Mesodermal cell (in vitro differentiated cells): Measurements from ENCODE around the gene SLC10A7.

Source experiments
- H3K27ac ChIP-seq: 2 replicates; pipeline ENCODE4 v1.7.0; 2013; ENCODE audit warnings: mild to moderate bottlenecking, low read depth, low read length, moderate library complexity; ENCODE audit not compliant: severe bottlenecking
- H3K36me3 ChIP-seq: 2 replicates; pipeline ENCODE4 v1.7.1; 2013; ENCODE audit warnings: mild to moderate bottlenecking, low read length, moderate library complexity; ENCODE audit not compliant: control insufficient read depth, insufficient read depth
- H3K4me1 ChIP-seq: one replicate; pipeline ENCODE4 v1.7.1; 2013; ENCODE audit warnings: mild to moderate bottlenecking, low read length; ENCODE audit not compliant: insufficient read depth, control insufficient read depth, poor library complexity, severe bottlenecking
- H3K4me3 ChIP-seq: 2 replicates; pipeline ENCODE4 v1.7.0; 2013; ENCODE audit warnings: low read length, control low read depth, mild to moderate bottlenecking; ENCODE audit not compliant: insufficient read depth, poor library complexity, severe bottlenecking; ENCODE audit errors: extremely low read depth
- H3K9me3 ChIP-seq: 2 replicates; pipeline ENCODE4 v1.7.1; 2013; ENCODE audit warnings: mild to moderate bottlenecking, low read length, moderate library complexity; ENCODE audit not compliant: control insufficient read depth
- WGBS, 2 experiments: methylation state at CpG; one replicate each; pipeline ENCODE4 v1.1.5; 2013; ENCODE audit warnings: missing lambda C conversion rate in 2 of 2; ENCODE audit not compliant: insufficient coverage in 2 of 2; 5-methylcytosine and 5-hydroxymethylcytosine counted together

SLC10A7 gene

DNA sequence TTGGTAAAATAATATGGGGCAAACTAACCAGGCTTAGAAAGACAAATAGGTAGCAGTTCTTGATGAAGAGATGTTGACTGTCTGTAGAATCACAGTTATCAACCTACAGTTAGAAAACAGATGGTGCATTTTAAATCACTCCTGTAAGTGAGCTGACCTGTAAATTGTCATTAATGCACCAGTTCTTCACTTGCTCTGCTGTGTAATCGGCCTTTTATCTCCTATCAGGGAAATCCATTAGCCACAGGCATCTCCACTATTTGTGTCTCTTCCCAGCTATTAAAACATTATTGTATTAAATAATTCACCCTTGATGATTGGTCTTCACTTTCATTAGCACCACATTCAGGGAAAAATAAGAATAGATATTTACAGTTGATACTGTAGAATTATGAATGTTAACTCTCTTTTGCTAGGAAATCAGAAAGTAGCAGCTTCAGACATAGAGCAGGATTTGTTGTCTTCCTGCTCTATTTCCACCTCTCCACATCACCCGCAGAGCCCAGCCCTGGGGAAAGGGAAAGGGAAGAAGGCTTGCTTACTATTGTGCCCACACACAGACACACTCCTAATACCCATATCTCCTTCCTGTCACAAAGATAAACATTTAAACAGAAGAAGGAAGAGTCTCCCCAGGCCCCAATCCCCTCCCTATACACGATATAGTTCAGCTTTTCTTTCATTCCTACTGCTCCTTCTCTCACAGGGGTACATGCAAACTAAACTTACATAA is 210.3 kb downstream of the SLC10A7 start:
- Histone ChIP-seq H3K4me3 (no peak overlapping the region), H3K9me3 (no peaks in the 10 kb centered on the region), H3K36me3 (no peaks in the 10 kb centered on the region), H3K4me1 (peaks cover 10% of the 10 kb centered on the region), H3K27ac (peak overlapping the region; percentile 1)
- WGBS, 2 experiments, result 33% methylated on average over 1 of the region's 3 CpGs; no CpG with 5 or more reads in 1 of the 2 experiments

DNA sequence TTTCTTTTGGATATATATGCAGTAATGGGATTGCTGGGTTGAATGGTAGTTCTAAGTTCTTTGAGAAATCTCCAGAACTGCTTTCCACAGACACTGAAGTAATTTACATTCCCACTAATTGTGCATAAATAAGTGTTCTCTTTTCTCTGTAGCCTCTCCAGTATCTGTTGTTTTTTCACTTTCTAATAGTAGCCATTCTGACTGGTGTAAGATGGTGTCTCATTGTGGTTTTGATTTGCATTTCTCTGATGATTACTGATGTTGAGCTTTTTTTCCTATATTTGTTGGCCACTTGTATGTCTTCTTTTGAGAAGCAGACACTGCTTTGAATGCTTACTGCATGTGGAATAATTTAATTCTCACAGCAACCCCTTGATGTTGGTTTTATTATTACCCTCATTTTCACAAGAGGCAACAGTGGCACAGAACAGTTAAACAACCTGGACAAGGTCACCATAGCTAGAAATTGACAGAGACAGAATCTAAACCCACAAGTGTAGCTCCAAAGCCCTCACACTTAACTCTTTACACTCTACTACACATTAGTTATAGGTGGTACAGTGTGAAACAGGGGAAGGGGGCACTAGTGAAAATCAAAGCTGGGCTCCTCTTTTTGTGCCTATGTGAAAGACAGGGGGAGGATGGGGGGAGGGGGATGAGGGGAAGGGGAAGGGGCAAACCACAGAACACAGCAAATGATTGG is 211.3 kb downstream of the SLC10A7 start:
- Histone ChIP-seq H3K9me3 (no peaks in the 10 kb centered on the region), H3K4me1 (peaks cover 10% of the 10 kb centered on the region), H3K27ac (no peak overlapping the region), H3K4me3 (no peak overlapping the region), H3K36me3 (no peaks in the 10 kb centered on the region)

DNA sequence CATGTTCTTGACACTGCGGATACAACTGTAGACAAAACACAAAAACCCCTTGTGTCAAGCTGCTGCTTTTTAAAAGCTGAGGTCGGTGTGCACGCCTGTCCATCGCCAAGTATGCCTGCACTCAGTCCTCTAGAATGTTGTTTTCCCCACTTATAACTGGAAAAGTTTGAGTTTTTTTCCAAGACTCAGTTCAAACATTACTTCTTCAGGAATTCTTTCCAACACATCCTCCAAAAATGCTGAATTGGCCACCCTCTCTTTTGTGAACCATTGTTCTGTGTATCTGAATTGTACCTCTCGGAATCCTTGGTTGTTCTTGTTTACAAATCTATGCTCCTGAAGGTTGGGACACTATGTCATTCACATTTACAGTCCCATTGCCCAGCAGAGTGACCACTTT is 212.8 kb downstream of the SLC10A7 start:
- H3K27ac ChIP-seq, result no peak overlapping the region
- H3K4me1 ChIP-seq, result peaks cover 10% of the 10 kb centered on the region
- H3K4me3 ChIP-seq, result no peak overlapping the region
- WGBS, 2 experiments, result 95 to 97% methylated on average over 3 to 4 of the region's 5 CpGs
- H3K9me3 ChIP-seq, result no peaks in the 10 kb centered on the region
- H3K36me3 ChIP-seq, result no peaks in the 10 kb centered on the region

DNA sequence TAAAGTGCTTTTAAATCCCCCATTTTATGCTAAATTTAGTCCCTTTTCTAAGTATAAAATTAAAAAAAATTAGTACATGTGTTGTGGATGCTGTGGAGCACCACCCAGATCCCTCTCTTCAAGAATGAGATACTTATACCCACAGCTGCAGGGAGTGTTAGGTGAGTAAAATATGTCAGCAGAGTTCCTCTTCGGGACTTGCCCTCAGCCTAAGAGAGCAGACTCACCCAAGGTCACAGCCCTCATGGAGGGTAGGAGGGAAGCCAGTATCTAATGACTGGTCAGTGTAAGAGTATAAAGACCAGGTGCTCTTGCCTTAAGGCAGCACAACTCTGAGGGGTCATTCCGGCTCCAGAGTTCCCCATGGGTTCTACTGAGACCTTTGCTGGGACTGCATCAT is 218.9 kb downstream of the SLC10A7 start:
- Histone ChIP-seq H3K9me3 (no peaks in the 10 kb centered on the region), H3K4me1 (no peaks in the 10 kb centered on the region), H3K4me3 (no peak overlapping the region), H3K27ac (no peak overlapping the region), H3K36me3 (no peaks in the 10 kb centered on the region)
- 86 to 100% methylated on average over 1 of the region's 2 CpGs for WGBS, 2 experiments

DNA sequence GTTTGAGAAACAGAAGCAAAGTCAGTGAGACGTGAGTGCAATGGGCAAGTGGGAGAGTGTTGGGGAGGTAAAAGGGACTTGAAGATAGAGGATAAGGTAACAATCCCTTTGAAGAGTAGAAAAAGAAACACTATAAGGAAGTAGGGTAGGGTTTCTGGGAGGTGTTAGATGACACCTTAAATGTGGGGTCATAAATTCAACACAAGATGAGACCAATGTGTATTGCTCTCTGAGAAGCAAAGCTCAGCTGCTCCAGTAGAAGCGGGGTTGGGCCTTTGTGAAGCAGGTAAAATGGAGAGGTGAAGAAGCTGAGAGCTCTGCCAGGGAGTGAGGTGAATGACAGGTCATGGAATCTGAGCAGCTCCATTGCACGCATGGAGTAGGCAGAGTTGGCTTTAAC is 222.1 kb downstream of the SLC10A7 start:
- WGBS, 2 experiments, result 89 to 91% methylated on average over 3 of the region's 3 CpGs
- Histone ChIP-seq H3K9me3 (no peaks in the 10 kb centered on the region), H3K4me1 (no peaks in the 10 kb centered on the region), H3K36me3 (no peaks in the 10 kb centered on the region), H3K4me3 (no peak overlapping the region), H3K27ac (no peak overlapping the region)

DNA sequence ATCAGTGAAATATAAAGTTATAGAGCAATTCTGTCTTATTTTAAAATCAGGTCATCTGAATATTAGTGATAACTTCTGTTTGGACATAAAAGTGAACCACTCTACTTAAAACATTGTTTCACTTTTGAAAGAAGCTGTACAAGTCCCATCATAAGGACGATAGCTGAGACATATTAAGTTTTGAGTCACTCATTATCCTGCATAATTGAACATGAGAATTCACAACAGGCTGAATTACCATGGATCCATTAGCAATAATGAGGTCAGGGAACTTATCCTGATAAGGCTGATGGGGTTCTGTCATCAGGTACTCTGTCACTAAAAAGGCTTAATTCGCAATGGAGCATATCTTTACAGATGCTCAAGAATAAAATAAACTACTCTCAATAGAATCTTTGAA is 227.0 kb downstream of the SLC10A7 start:
- Histone ChIP-seq H3K27ac (no peak overlapping the region), H3K4me1 (no peaks in the 10 kb centered on the region), H3K36me3 (no peaks in the 10 kb centered on the region), H3K9me3 (no peaks in the 10 kb centered on the region), H3K4me3 (no peak overlapping the region)
- 86 to 100% methylated on average over 1 to 2 of the region's 2 CpGs for WGBS, 2 experiments

DNA sequence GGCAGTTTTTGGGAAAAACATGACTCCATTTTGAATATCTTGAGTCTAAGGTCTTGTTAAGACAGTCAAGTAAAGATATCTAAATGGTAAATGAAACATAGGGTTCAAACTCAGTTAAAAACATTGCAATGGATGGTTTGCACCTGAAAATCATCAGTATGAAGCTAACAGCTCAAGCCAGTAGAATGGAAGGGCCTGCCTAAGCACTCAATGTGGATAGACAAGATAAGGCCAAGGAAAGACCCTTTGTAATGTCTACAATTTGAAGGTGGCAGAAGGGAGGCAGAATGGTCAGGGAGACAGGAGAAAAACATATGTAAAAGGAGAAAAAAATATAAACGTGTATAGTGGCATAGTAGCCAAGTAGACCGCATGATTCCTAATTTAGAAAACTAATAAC is 229.2 kb downstream of the SLC10A7 start:
- no CpG with 5 or more reads among the region's 2 CpGs for WGBS, 2 experiments
- Histone ChIP-seq H3K9me3 (no peaks in the 10 kb centered on the region), H3K27ac (no peak overlapping the region), H3K36me3 (no peaks in the 10 kb centered on the region), H3K4me3 (no peak overlapping the region), H3K4me1 (no peaks in the 10 kb centered on the region)

DNA sequence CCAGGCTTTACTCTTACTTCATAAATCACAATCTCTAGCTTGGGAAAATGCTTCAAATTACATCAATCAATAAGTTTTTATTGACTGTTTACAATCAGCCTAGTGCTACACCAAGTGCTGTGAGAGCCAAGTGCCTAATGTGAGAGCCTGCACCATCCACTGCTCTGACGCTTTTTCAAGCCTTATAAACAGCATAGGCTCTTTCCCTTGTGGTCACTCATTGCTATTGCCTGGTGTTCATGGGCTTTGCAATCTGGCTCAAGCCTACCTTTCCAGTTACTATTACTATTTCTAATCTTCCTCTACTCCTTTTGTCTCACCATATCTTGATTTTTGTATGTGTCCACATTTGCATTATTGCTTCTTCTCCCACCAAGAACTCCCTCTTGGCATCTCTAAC is 230.4 kb downstream of the SLC10A7 start:
- H3K4me3 ChIP-seq, result no peak overlapping the region
- H3K4me1 ChIP-seq, result no peaks in the 10 kb centered on the region
- 91 to 100% methylated on average over 1 of the region's 1 CpG for WGBS, 2 experiments
- no peaks in the 10 kb centered on the region for H3K36me3 ChIP-seq
- no peaks in the 10 kb centered on the region for H3K9me3 ChIP-seq
- no peak overlapping the region for H3K27ac ChIP-seq

DNA sequence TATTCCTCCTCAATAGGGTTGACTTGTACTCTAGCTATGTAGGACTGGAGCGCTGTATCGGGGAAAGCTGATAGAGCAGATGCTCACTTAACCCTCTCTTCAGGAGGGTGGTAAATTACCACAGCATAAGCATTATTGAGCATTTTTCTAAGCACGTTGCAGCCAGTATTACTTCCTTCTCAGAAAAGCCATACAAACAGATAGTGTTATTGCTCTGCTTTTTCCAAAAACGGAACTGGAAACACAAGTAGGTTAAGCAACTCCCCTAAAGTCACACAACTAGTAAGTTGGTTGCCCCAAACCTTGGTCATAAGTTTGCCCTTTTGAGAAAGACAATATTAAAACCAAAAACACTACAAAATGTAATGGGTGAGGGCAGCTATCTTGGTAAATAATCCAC is 233.5 kb downstream of the SLC10A7 start:
- H3K27ac ChIP-seq, result no peak overlapping the region
- no peaks in the 10 kb centered on the region for H3K4me1 ChIP-seq
- 92 to 94% methylated on average over 2 to 4 of the region's 4 CpGs for WGBS, 2 experiments
- no peaks in the 10 kb centered on the region for H3K36me3 ChIP-seq
- H3K4me3 ChIP-seq, result no peak overlapping the region
- no peaks in the 10 kb centered on the region for H3K9me3 ChIP-seq

DNA sequence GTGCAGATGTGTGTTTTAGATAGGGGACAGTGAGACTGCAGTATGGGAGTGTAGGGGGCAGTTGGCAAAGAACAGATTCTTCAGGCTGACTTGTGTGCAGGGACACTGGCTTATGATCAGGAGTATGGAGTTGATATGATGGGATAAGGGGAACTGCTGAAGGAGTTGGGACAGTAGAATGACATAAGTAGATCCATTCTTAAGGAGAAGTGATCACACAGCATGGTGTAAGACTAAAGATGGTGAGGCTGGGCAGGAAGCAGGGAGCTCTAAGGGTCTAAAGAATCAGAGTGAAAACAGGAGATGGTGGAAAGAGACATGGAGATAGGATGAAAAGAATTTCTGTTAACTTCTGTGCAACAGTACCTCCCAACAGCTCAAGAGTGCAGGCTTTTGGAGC is 236.7 kb downstream of the SLC10A7 start:
- H3K27ac ChIP-seq, result no peak overlapping the region
- H3K9me3 ChIP-seq, result no peaks in the 10 kb centered on the region
- H3K36me3 ChIP-seq, result no peaks in the 10 kb centered on the region
- no peaks in the 10 kb centered on the region for H3K4me1 ChIP-seq
- no peak overlapping the region for H3K4me3 ChIP-seq
